22Rv1 (cell line): ENCODE results near the gene FOXO6.

ENCODE experiments used
- CTCF ChIP-seq: fragments of 450-650 bp; IDR thresholded peaks from 2 replicates; pipeline ENCODE4 v1.5.1; 2017; ENCODE audit warnings: mild to moderate bottlenecking
- ZFX ChIP-seq: fragments of 450-650 bp; IDR thresholded peaks from 2 replicates; pipeline ENCODE4 v1.6.1; 2017; ENCODE audit warnings: antibody characterized with exemption, borderline replicate concordance

GRCh38 chr1:41343790-41344699 is 17.2 kb upstream of the FOXO6 start:
- TF ChIP-seq CTCF, result no peak
- TF ChIP-seq ZFX, result no peak
